Hepatocyte (in vitro differentiated cells): ENCODE measurements around the gene ADAMTS8. TPM values are rescaled to one million over a fixed set of nuclear protein-coding genes. Genes with fewer than 3 reads are reported as not detected.

Experiments used
- DNase-seq: peaks from one replicate; pipeline ENCODE4 v3.0.0-alpha.2; 2016; ENCODE audit warnings: low spot score
- H2AFZ ChIP-seq: fragments of 200-600 bp; sonication (generic); 2 replicates; pipeline ENCODE4 v1.6.0; 2016; ENCODE audit warnings: antibody characterized with exemption, mild to moderate bottlenecking
- H3K27ac ChIP-seq: fragments of 200-600 bp; sonication (generic); 2 replicates; pipeline ENCODE4 v1.5.1; 2016; ENCODE audit warnings: mild to moderate bottlenecking
- H3K27me3 ChIP-seq: fragments of 200-600 bp; sonication (generic); 2 replicates; pipeline ENCODE4 v1.6.1; 2016
- H3K36me3 ChIP-seq: fragments of 200-600 bp; sonication (generic); replicated peaks from 2 replicates; pipeline ENCODE4 v1.5.1; 2016; ENCODE audit warnings: low read depth; ENCODE audit not compliant: insufficient read depth
- H3K4me1 ChIP-seq: fragments of 200-600 bp; sonication (generic); 2 replicates; pipeline ENCODE4 v1.5.1; 2016; ENCODE audit warnings: mild to moderate bottlenecking, moderate library complexity; ENCODE audit not compliant: insufficient read depth
- H3K4me2 ChIP-seq: fragments of 200-600 bp; sonication (generic); 2 replicates; pipeline ENCODE4 v1.6.0; 2016
- H3K4me3 ChIP-seq: fragments of 200-600 bp; sonication (generic); 2 replicates; pipeline ENCODE4 v1.5.1; 2016; ENCODE audit warnings: mild to moderate bottlenecking
- H3K79me2 ChIP-seq: fragments of 200-600 bp; sonication (generic); 2 replicates; pipeline ENCODE4 v1.6.0; 2017; ENCODE audit warnings: mild to moderate bottlenecking
- H3K9me2 ChIP-seq: fragments of 200-600 bp; sonication (generic); replicated peaks from 2 replicates; pipeline ENCODE4 v1.6.0; 2017; ENCODE audit warnings: mild to moderate bottlenecking; ENCODE audit not compliant: insufficient read depth
- H3K9me3 ChIP-seq: fragments of 200-600 bp; sonication (generic); 2 replicates; pipeline ENCODE4 v1.5.1; 2016; ENCODE audit warnings: low read depth, mild to moderate bottlenecking
- H4K20me1 ChIP-seq: fragments of 200-600 bp; sonication (generic); 2 replicates; pipeline ENCODE4 v1.6.0; 2016; ENCODE audit warnings: mild to moderate bottlenecking; ENCODE audit not compliant: insufficient read depth, poor library complexity, severe bottlenecking
- EZH2 ChIP-seq: fragments of 200-600 bp; sonication (generic); IDR thresholded peaks from 2 replicates; pipeline ENCODE4 v1.6.1; 2016; ENCODE audit warnings: antibody characterized with exemption, mild to moderate bottlenecking, borderline replicate concordance
- EZH2phosphoT487 ChIP-seq: fragments of 200-600 bp; sonication (generic); IDR thresholded peaks from one replicate; pipeline ENCODE4 v1.6.1; 2018; ENCODE audit warnings: antibody characterized with exemption, mild to moderate bottlenecking, low read depth, moderate library complexity; ENCODE audit not compliant: unreplicated experiment, severe bottlenecking
- WGBS: methylation state at CpG from one replicate; pipeline ENCODE4 v1.1.6; 2016; ENCODE audit warnings: low lambda C conversion rate; ENCODE audit errors: missing lambda C conversion rate; 5-methylcytosine and 5-hydroxymethylcytosine counted together
- polyA plus RNA-seq: library from polyadenylated mRNA; unstranded; fragments of >200 nt; fragmentation: Nextera tagmentation; extraction: Ambion mirVana; gene quantifications from 2 replicates; pipeline ENCODE4 v1.2.1, GENCODE V29; 2016
- total RNA-seq: library from RNA; depleted of rRNA; stranded (reverse); fragments of >200 nt; gene quantifications from 2 replicates; pipeline ENCODE4 v1.2.3, GENCODE V29; 2014
- TF ChIP-seq, protein P1 (sequence below): fragments of 200-600 bp; sonication (generic); IDR thresholded peaks from 2 replicates; pipeline ENCODE4 v1.5.1; 2016; ENCODE audit warnings: antibody characterized with exemption, mild to moderate bottlenecking; ENCODE audit not compliant: poor library complexity

ADAMTS8 gene
- total and polyA plus RNA-seq, 2 experiments from 2014 or later = 1.7 to 2.3 TPM

DNA sequence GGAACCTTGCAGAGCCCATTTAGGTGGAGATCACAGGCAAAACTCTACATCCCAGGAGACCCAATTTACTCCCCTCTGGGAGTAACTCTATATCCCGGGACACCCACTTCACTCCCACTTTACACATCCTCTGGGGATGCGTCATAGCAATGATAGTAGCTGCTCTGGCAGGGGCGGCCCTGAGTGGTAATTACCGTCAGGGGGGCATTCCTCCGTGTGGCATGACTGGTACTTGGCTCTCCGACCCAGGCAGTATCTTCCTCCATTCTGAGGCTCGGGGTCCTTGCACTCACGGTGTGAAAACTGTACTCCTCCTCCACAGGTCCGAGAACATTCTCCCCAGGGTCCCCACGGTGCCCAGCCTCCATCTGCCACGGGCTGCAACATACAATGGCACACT lies 17.2 kb downstream of the ADAMTS8 start:
- Histone ChIP-seq H3K9me3 (no peaks in the 10 kb centered on the region), H3K79me2 (no peaks in the 10 kb centered on the region), H3K4me3 (no peak overlapping the region), H2AFZ (no peak overlapping the region), H4K20me1 (no peaks in the 10 kb centered on the region), H3K27ac (no peak overlapping the region), H3K4me2 (no peak overlapping the region), H3K27me3 (peaks cover 6% of the 10 kb centered on the region), H3K9me2 (no peaks in the 10 kb centered on the region), H3K4me1 (peaks cover 7% of the 10 kb centered on the region), H3K36me3 (no peaks in the 10 kb centered on the region)
- TF ChIP-seq EZH2 (no peak), EZH2phosphoT487 (no peak)
- TF ChIP-seq, protein P1, sequence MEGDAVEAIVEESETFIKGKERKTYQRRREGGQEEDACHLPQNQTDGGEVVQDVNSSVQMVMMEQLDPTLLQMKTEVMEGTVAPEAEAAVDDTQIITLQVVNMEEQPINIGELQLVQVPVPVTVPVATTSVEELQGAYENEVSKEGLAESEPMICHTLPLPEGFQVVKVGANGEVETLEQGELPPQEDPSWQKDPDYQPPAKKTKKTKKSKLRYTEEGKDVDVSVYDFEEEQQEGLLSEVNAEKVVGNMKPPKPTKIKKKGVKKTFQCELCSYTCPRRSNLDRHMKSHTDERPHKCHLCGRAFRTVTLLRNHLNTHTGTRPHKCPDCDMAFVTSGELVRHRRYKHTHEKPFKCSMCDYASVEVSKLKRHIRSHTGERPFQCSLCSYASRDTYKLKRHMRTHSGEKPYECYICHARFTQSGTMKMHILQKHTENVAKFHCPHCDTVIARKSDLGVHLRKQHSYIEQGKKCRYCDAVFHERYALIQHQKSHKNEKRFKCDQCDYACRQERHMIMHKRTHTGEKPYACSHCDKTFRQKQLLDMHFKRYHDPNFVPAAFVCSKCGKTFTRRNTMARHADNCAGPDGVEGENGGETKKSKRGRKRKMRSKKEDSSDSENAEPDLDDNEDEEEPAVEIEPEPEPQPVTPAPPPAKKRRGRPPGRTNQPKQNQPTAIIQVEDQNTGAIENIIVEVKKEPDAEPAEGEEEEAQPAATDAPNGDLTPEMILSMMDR = no peak
- 89% methylated on average over 11 of the region's 11 CpGs for WGBS
- DNase-seq = no peak

DNA sequence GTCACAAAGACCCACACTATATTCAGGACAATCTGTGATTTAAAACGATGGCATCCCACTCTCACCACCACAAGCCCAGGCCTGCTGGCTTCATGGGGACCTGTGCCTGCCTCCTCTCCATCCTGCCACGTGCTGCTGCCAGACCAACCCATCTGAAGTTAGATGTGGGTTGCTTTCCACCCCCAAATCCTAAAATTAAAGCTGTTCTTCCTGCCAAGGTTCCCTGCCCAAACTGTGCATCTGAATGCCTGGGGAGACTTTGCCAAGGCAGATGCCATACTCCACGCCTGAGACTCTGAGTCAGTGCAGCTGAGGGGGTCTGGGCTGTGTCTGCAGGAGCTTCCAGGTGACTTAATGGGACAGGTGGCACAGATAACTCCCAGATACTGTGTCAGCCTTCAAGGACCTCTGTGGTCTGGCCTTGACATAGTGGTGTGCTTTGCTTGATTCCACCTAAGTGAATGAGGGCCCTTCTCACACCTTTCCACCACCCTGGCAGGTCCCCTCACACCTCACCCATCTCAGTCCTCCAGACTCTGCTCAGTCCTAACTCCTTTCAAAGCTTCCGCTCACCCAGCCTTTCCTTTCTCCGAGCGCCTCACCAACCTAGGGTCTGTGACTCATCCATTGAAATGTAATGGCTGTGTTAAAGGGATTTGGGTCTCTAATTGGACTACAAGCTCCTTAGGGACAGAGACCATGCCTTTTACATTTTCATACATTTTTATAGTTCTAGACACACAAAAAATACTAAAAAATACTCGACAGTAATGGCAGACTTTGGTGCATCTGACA lies 18.6 kb downstream of the ADAMTS8 start:
- Histone ChIP-seq H3K4me2 (no peak overlapping the region), H3K27ac (no peak overlapping the region), H3K9me3 (no peaks in the 10 kb centered on the region), H4K20me1 (no peaks in the 10 kb centered on the region), H2AFZ (no peak overlapping the region), H3K9me2 (no peaks in the 10 kb centered on the region), H3K36me3 (no peaks in the 10 kb centered on the region), H3K27me3 (peaks cover 6% of the 10 kb centered on the region), H3K4me3 (no peak overlapping the region), H3K4me1 (peaks cover 7% of the 10 kb centered on the region), H3K79me2 (no peaks in the 10 kb centered on the region)
- DNase-seq = no peak
- no peak for TF ChIP-seq EZH2phosphoT487
- TF ChIP-seq EZH2 = no peak
- TF ChIP-seq, protein P1 = no peak
- WGBS = 87% methylated on average over 7 of the region's 7 CpGs

DNA sequence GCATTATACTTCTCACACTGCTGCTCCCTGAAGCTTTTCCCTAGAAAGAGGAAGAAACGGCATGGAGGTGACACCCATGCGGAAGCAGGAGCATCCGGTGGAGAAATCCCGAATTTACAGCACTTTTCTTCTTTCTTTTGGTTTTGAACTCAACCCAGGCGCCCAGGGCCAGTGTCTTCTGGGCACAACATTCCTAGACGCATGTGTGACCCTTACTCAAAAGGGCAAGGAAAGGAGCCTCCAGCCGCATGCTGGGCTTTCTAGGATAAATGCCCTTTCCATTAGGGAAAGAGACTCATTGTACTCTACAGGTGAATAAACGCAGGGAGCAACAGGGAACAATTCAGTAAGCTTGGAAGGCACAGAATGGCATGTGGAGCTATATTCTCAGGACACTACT lies 19.5 kb downstream of the ADAMTS8 start:
- Histone ChIP-seq H3K79me2 (no peaks in the 10 kb centered on the region), H3K27me3 (peaks cover 6% of the 10 kb centered on the region), H3K4me3 (no peak overlapping the region), H3K4me1 (peaks cover 9% of the 10 kb centered on the region), H3K9me3 (no peaks in the 10 kb centered on the region), H4K20me1 (no peaks in the 10 kb centered on the region), H3K9me2 (no peaks in the 10 kb centered on the region), H3K4me2 (no peak overlapping the region), H3K27ac (no peak overlapping the region), H3K36me3 (no peaks in the 10 kb centered on the region), H2AFZ (no peak overlapping the region)
- TF ChIP-seq EZH2phosphoT487 = no peak
- TF ChIP-seq EZH2 = no peak
- TF ChIP-seq, protein P1 = no peak
- WGBS = 89% methylated on average over 8 of the region's 8 CpGs
- DNase-seq = no peak
